Measurements from ENCODE around the gene TCAIM.
"Not testable (repeated sequence)": the region's sequence is repeated elsewhere in the genome, so short reads cannot be mapped to it uniquely, and the experiment has no call there.

Gene TCAIM

GRCh38 chr3:44416031-44417030, 77.8 kb downstream of the TCAIM start:
- DNase-seq (ENCODE audit: low read depth) = no peak

GRCh38 chr3:44418118-44418517, 79.6 kb downstream of the TCAIM start:
- DNase-seq (ENCODE audit: low read depth) = not testable (repeated sequence)

- no peak for DNase-seq (ENCODE audit: low read depth)
Measured at GRCh38 chr3:44418549-44418948, 80.0 kb downstream of the TCAIM start.

GRCh38 chr3:44419116-44419922, 80.8 kb downstream of the TCAIM start:
- DNase-seq (ENCODE audit: low read depth) = no peak

- no peak for DNase-seq (ENCODE audit: low read depth)
Measured at GRCh38 chr3:44419923-44420650, 81.5 kb downstream of the TCAIM start.

GRCh38 chr3:44420676-44421075, 82.1 kb downstream of the TCAIM start:
- no peak for DNase-seq (ENCODE audit: low read depth)

GRCh38 chr3:44421280-44421679, 82.7 kb downstream of the TCAIM start:
- DNase-seq (ENCODE audit: low read depth) = no peak

GRCh38 chr3:44424758-44425157, 86.2 kb downstream of the TCAIM start:
- DNase-seq (ENCODE audit: low read depth) = no peak

- no peak for DNase-seq (ENCODE audit: low read depth)
Measured at GRCh38 chr3:44427683-44428082, 89.1 kb downstream of the TCAIM start.

GRCh38 chr3:44428910-44429309, 90.3 kb downstream of the TCAIM start:
- DNase-seq (ENCODE audit: low read depth) = no peak

- DNase-seq (ENCODE audit: low read depth) = no peak
Measured at GRCh38 chr3:44429459-44429858, 90.9 kb downstream of the TCAIM start.

GRCh38 chr3:44430466-44430865, 91.9 kb downstream of the TCAIM start:
- DNase-seq (ENCODE audit: low read depth) = no peak

- no peak for DNase-seq (ENCODE audit: low read depth)
Measured at GRCh38 chr3:44434834-44435510, 96.4 kb downstream of the TCAIM start.

GRCh38 chr3:44436181-44436580, 97.6 kb downstream of the TCAIM start:
- no peak for DNase-seq (ENCODE audit: low read depth)

- DNase-seq (ENCODE audit: low read depth) = no peak
Measured at GRCh38 chr3:44437800-44438199, 99.2 kb downstream of the TCAIM start.

GRCh38 chr3:44439499-44440295, 101.1 kb downstream of the TCAIM start:
- no peak for DNase-seq (ENCODE audit: low read depth)

- no peak for DNase-seq (ENCODE audit: low read depth)
Measured at GRCh38 chr3:44442596-44443309, 104.2 kb downstream of the TCAIM start.

- DNase-seq (ENCODE audit: low read depth) = no peak
Measured at GRCh38 chr3:44444437-44444836, 105.9 kb downstream of the TCAIM start.

- no peak for DNase-seq (ENCODE audit: low read depth)
Measured at GRCh38 chr3:44444896-44445691, 106.5 kb downstream of the TCAIM start.

Measured in GM04504 (cell line).